AG04450 (cell line): ENCODE results near the gene HLA-DRB1. TPM values are rescaled to one million over a fixed set of nuclear protein-coding genes. Genes with fewer than 3 reads are reported as not detected.

ENCODE experiments used
- CTCF ChIA-PET: fragments of 300-600, 350-600 bp; formaldehyde crosslinking; extraction: SDS; loops from one replicate; lab custom pipeline; 2022; ENCODE audit warnings: antibody characterized with exemption, inconsistent platforms; lab: Charles Lee
- POLR2A ChIA-PET: fragments of 350-600 bp; formaldehyde crosslinking; extraction: SDS; loops from one replicate; lab custom pipeline; 2021; ENCODE audit warnings: antibody characterized with exemption, inconsistent platforms; lab: Yijun Ruan, JAX
- DNase-seq: peaks from one replicate; pipeline ENCODE4 v3.0.0-alpha.2; 2011; ENCODE audit warnings: low read depth, low spot score
- H3K27ac ChIP-seq: one replicate; pipeline ENCODE4 v1.5.1; 2012; ENCODE audit warnings: low read depth, low read length, control low read depth
- H3K27me3 ChIP-seq: one replicate; pipeline ENCODE4 v1.6.0; 2012; ENCODE audit warnings: low read length; ENCODE audit not compliant: control insufficient read depth, insufficient read depth
- H3K4me3 ChIP-seq: 2 replicates; pipeline ENCODE4 v1.5.1; 2011; ENCODE audit warnings: mild to moderate bottlenecking, low read depth, low read length, control low read depth
- H3K9me3 ChIP-seq: 2 replicates; pipeline ENCODE4 v1.5.1; 2012; ENCODE audit warnings: low read length; ENCODE audit not compliant: control insufficient read depth, insufficient read depth
- CTCF ChIP-seq: IDR thresholded peaks from 2 replicates; pipeline ENCODE4 v1.5.1; 2011; ENCODE audit warnings: low read depth, low read length, control low read depth, inconsistent platforms
- polyA plus RNA-seq: library from polyadenylated mRNA; depleted of rRNA; stranded (reverse); fragments of >200 nt; gene quantifications from 2 replicates; pipeline ENCODE4 v1.2.3, GENCODE V29; 2011

HLA-DRB1 gene
- polyA plus RNA-seq, 1 experiment: not detected

- TF ChIP-seq CTCF: no peak
- CTCF ChIA-PET: no interaction called here
- POLR2A ChIA-PET: no interaction called here
These were observed 29.9 kb downstream of the HLA-DRB1 start for GRCh38 chr6:32559747-32560146.

GRCh38 chr6:32558426-32559057 lies 31.1 kb downstream of the HLA-DRB1 start:
- Histone ChIP-seq H3K27me3 (no peaks in the 10 kb centered on the region), H3K9me3 (no peaks in the 10 kb centered on the region), H3K4me3 (no peak overlapping the region), H3K27ac (no peak overlapping the region)
- ChIA-PET POLR2A (no interaction called here), CTCF (no interaction called here)
- no peak for TF ChIP-seq CTCF
- no peak for DNase-seq

More at GRCh38 chr6:32559747-32560146, 29.9 kb downstream of the HLA-DRB1 start:
- DNase-seq: no peak
- Histone ChIP-seq H3K4me3 (no peak overlapping the region), H3K27ac (no peak overlapping the region), H3K9me3 (no peaks in the 10 kb centered on the region), H3K27me3 (no peaks in the 10 kb centered on the region)

- POLR2A ChIA-PET: no interaction called here
- CTCF ChIA-PET: no interaction called here
These were observed 35.3 kb downstream of the HLA-DRB1 start for GRCh38 chr6:32554116-32554965.

GRCh38 chr6:32553037-32553742 lies 36.5 kb downstream of the HLA-DRB1 start:
- ChIA-PET CTCF (no interaction called here), POLR2A (no interaction called here)
- TF ChIP-seq CTCF: no peak
- no peak overlapping the region for H3K4me3 ChIP-seq
- no peak overlapping the region for H3K27ac ChIP-seq
- no peaks in the 10 kb centered on the region for H3K27me3 ChIP-seq
- no peaks in the 10 kb centered on the region for H3K9me3 ChIP-seq
- DNase-seq: no peak

More at GRCh38 chr6:32554116-32554965, 35.3 kb downstream of the HLA-DRB1 start:
- Histone ChIP-seq H3K27ac (no peak overlapping the region), H3K9me3 (no peaks in the 10 kb centered on the region), H3K27me3 (no peaks in the 10 kb centered on the region), H3K4me3 (no peak overlapping the region)
- no peak for TF ChIP-seq CTCF
- DNase-seq: no peak

- POLR2A ChIA-PET: no interaction called here
- Histone ChIP-seq H3K27me3 (no peaks in the 10 kb centered on the region), H3K9me3 (no peaks in the 10 kb centered on the region), H3K27ac (no peak overlapping the region), H3K4me3 (no peak overlapping the region)
- TF ChIP-seq CTCF: no peak
- DNase-seq: no peak
- CTCF ChIA-PET: interaction anchor here (0.6 kb wide), 1 partner anchor 172 kb away, joined by 3 read pairs; no protein-coding TSS in a partner anchor
These were observed 38.2 kb downstream of the HLA-DRB1 start for GRCh38 chr6:32551410-32551809.
